Measurements from ENCODE around the gene KCNMA1.

DNA sequence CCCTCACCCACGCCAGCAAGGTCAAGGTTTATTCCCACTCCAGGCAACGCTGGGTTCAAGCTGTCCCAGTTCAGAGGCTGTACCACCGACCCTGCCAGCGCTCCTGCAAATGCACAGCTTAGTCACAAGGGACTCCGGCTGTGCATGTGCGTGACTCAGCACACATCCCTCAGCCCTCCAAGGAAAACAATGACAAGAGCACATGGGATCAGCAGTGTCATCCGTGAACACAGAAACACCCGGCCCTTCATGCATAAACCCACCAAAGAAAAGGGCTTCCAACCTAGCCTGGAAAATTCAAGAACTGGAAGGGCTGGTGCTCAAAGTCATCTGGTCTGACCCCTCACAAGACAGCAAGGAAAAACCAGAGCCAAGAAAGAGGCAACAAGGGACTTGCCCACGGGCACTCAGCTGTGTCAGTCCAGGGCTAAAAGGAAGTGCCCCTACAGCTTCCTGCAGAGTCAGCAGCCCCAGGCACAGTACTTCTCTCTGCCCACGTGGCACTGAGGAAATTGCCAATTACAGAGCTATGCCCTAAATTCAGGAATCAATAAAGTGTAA, 106.1 kb downstream of the KCNMA1 start:
- TF ChIP-seq, protein P1, sequence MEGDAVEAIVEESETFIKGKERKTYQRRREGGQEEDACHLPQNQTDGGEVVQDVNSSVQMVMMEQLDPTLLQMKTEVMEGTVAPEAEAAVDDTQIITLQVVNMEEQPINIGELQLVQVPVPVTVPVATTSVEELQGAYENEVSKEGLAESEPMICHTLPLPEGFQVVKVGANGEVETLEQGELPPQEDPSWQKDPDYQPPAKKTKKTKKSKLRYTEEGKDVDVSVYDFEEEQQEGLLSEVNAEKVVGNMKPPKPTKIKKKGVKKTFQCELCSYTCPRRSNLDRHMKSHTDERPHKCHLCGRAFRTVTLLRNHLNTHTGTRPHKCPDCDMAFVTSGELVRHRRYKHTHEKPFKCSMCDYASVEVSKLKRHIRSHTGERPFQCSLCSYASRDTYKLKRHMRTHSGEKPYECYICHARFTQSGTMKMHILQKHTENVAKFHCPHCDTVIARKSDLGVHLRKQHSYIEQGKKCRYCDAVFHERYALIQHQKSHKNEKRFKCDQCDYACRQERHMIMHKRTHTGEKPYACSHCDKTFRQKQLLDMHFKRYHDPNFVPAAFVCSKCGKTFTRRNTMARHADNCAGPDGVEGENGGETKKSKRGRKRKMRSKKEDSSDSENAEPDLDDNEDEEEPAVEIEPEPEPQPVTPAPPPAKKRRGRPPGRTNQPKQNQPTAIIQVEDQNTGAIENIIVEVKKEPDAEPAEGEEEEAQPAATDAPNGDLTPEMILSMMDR (IDR thresholded peaks at IDR 0.05) = no peak
- no peak for TF ChIP-seq ZFX (IDR thresholded peaks at IDR 0.05; ENCODE audit: borderline replicate concordance)

Measured in 22Rv1 (cell line).